GM18505 (cell line): ENCODE data around the gene ANKS3.

Source experiments
- ATAC-seq: cut with Tn5 transposase; IDR thresholded peaks from one replicate; pipeline ENCODE4 v1.9.1; 2021; ENCODE audit not compliant: unreplicated experiment
- POLR2A ChIP-seq: IDR thresholded peaks from 4 replicates; pipeline ENCODE4 v1.6.1; 2011; ENCODE audit warnings: borderline replicate concordance; ENCODE audit not compliant: insufficient read depth, insufficient read length; ENCODE audit errors: extremely low read depth

The ANKS3 gene

GRCh38 chr16:4693296-4693955 lies 40.6 kb downstream of the ANKS3 start, which contains the start of gene NUDT16L1:
TSS of gene NUDT16L1 (plus strand) at chr16:4693562. CDS start at chr16:4693727, 165 bp downstream.
- ATAC-seq, result peak; percentile 93
- peak; percentile 88 for TF ChIP-seq POLR2A

GRCh38 chr16:4692460-4693295 lies 41.4 kb downstream of the ANKS3 start:
- ATAC-seq, result peak; percentile 9
- TF ChIP-seq POLR2A, result no peak

- no peak for TF ChIP-seq POLR2A
- no peak for ATAC-seq
Observed at GRCh38 chr16:4691666-4692412, 42.2 kb downstream of the ANKS3 start.

- no peak for ATAC-seq
- no peak for TF ChIP-seq POLR2A
Observed at GRCh38 chr16:4690946-4691665, 43.0 kb downstream of the ANKS3 start.

GRCh38 chr16:4689864-4690704 lies 44.0 kb downstream of the ANKS3 start:
- ATAC-seq, result no peak
- no peak for TF ChIP-seq POLR2A

GRCh38 chr16:4689091-4689671 lies 44.9 kb downstream of the ANKS3 start:
- no peak for TF ChIP-seq POLR2A
- ATAC-seq, result no peak

GRCh38 chr16:4688674-4689045 lies 45.4 kb downstream of the ANKS3 start:
- ATAC-seq, result no peak

GRCh38 chr16:4687946-4688673 lies 46.0 kb downstream of the ANKS3 start:
- no peak for TF ChIP-seq POLR2A
- ATAC-seq, result no peak

More at GRCh38 chr16:4688674-4689045, 45.4 kb downstream of the ANKS3 start:
- no peak for TF ChIP-seq POLR2A

- ATAC-seq, result no peak
- TF ChIP-seq POLR2A, result no peak
Observed at GRCh38 chr16:4687416-4687815, 46.7 kb downstream of the ANKS3 start.

GRCh38 chr16:4686497-4687210 lies 47.4 kb downstream of the ANKS3 start:
- peak; percentile 15 for TF ChIP-seq POLR2A
- ATAC-seq, result no peak
